ENCODE measurements around the gene HCFC1R1.

The HCFC1R1 gene

DNA sequence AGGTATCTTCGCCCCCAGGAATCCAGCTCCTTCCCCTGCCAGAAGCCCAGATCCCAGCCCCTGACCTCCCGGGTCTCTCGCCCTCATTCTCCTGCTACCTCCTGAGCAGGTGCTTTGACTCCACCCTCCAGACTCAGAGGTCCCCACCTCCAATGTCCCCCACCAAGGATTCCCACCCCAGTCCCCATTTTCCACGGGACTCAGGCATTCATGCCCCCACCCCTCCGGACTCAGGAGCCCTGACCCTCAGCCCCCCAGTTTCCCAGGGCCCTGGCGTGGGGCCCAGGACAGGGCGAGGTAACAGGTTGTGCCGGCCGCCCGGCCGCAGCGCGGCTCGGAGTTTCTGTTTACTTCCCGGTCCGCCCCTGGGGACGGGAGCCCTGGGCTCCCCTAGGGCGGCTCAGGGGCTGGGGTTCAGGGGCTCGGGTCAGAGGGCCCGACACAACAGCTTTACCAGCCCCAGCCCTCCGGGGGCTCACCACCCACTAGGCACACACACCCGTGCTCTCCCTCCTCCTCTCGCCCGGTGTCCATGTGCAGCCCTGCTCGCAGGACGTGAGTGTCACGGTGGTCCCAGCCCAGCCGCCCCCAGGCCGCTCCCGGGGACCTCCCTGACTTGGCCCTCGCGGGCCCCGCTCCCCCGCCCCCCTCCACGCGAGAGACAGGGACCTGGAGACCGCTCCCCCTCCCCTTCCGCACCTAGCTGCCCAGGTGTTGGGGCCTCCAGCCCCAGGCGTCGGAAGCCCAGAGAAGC, 12.4 kb upstream of the HCFC1R1 start:
- FAIRE-seq (no peak), DNase-seq (ENCODE audit: insufficient read length, low spot score) (no peak)

DNA sequence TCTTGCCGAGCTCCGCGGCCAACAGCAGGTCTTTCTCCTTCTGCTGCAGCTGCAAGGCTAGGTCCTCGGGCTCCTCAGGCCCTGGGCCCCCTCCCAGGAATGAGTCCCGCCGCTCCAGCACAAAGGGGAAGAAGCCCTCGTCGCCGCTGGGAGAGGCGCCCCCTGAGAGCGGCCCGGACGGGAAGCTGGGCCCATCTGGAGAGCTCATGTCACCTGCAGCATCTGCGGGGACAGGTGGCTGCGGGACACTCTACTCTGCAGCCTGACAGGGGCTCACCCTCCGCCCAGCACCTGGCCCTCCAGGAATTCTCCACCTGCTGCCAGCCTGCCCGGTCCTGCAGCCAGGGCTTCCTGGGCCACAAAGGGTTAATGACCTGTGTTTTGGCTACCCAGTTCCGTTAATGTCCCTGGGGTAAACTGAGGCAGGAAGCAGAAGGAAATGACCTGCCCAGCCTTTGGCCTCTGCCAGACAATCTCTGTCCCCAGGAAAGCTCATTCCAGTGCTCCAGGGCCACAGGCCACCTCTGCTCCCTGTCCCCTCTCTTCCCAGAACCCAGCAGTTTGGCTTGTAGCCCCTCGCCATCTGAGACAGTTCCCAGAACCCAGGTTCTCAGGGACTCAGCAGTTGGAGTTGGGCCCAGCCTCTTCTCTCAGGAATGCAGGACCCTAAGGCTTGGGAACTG, 11.7 kb upstream of the HCFC1R1 start:
- FAIRE-seq: no peak

GRCh38 chr16:3032624-3033023, 8.9 kb upstream of the HCFC1R1 start:
- DNase-seq (ENCODE audit: insufficient read length, low spot score) (no peak), FAIRE-seq (no peak)

More for the DNA sequence above, 11.7 kb upstream of the HCFC1R1 start:
- no peak for DNase-seq (ENCODE audit: insufficient read length, low spot score)

- FAIRE-seq: no peak
- DNase-seq (ENCODE audit: insufficient read length, low spot score): no peak
Measured at GRCh38 chr16:3030222-3031212, 6.8 kb upstream of the HCFC1R1 start.

DNA sequence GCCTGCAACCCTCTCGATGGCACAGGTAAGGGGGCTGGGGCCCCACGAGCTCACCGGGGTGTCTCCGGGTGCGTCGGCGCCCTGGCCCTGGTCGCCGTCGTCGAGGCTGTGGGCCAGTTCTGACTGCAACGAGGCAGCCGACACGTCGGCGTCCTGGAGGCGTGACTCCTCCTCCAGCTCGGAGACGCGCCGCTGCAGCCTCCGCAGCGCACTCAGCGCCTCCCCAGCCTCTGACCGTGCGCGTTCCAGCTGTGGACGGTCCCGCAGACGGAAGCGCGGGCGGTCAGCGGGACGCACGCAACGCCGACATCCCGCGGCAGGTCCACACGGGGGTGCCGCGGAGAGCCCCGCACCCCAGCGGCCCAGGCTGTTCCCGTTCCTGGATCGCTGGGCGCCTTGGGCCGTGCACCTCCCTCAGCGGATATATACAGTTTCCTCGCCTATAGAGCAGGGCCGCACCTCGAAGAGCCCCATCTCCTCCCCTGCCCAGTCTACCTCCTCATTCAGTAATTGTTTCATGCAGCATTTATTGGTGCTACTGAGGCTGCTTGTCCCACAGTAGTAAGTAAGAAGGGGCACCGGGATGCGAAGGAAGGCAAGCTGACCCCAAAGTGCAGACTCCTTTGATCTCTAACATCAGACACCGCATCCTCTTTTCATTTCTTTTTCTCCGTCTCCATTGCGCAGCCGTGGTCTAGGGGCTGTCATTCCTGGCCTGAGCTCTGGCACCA, 5.9 kb upstream of the HCFC1R1 start:
- FAIRE-seq: no peak
- no peak for DNase-seq (ENCODE audit: insufficient read length, low spot score)

DNA sequence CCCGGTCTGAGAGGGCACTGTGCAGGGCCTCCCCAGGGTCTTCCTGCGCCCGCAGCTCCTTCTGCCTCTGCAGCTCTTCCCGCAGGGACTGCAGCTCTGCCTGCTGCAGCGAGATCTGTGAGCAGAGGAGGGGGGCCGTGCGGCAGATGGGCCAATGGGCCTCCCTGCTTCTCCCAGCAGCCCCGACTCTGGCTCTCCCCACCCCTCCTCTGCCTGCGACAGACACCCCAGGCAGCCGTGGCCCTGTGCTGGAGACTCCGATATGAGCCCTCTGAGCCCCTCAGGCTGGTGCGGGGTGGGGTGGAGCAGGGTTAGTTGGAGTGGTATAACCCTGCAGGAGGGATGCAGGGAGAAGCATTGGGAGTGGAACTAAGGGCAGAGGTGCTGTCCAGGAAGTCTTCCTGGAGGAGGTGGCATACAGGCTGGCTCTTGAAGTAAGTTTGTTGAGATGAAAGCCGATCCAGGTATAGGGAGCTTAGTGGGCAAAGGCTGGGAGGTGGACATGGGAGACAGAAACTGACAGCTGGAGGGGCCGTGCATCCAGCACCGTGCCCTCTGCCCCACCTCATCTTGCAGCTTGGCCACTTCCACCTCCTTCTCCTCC, 5.1 kb upstream of the HCFC1R1 start:
- FAIRE-seq (no peak), DNase-seq (ENCODE audit: insufficient read length, low spot score) (no peak)

DNA sequence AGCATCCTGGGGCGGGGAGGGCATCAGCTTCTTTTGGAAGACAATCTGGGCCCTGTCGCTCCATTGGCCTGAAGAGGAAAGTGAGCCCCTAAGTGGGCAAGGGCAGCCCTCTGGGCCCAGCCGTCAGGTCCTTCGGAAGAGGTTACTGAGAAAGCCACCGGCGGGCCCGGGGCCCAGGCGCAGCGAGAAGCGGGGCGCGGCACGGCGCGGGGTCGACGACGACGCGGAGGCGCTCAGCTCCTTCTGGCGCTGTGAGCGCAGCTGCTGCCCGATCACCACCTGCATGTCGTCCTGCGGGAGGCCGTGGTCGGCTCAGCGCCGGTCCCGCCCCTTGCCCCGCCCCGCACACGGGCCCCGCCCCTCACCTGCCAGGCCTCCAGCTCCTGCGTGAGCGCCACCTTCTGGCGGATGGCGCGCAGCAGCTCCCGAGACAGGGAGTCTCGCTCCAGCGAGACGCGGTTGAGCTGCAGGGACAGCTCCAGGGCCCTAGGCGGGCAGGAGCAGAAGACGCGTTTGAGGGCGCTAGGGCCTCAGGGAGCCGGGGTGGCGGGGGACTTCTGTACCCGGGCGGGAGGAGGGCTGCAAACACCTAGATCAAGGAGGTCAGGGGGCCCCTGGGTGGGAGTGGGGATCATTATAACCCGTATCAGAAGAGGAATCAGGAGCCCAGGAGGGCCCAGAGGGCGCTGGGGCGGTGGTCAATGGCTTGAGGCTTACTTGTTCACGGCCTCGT, 4.4 kb upstream of the HCFC1R1 start:
- FAIRE-seq (peak; percentile 95), DNase-seq (ENCODE audit: insufficient read length, low spot score) (peak; percentile 84)

GRCh38 chr16:3027489-3027795, 3.7 kb upstream of the HCFC1R1 start:
- no peak for FAIRE-seq
- no peak for DNase-seq (ENCODE audit: insufficient read length, low spot score)

DNA sequence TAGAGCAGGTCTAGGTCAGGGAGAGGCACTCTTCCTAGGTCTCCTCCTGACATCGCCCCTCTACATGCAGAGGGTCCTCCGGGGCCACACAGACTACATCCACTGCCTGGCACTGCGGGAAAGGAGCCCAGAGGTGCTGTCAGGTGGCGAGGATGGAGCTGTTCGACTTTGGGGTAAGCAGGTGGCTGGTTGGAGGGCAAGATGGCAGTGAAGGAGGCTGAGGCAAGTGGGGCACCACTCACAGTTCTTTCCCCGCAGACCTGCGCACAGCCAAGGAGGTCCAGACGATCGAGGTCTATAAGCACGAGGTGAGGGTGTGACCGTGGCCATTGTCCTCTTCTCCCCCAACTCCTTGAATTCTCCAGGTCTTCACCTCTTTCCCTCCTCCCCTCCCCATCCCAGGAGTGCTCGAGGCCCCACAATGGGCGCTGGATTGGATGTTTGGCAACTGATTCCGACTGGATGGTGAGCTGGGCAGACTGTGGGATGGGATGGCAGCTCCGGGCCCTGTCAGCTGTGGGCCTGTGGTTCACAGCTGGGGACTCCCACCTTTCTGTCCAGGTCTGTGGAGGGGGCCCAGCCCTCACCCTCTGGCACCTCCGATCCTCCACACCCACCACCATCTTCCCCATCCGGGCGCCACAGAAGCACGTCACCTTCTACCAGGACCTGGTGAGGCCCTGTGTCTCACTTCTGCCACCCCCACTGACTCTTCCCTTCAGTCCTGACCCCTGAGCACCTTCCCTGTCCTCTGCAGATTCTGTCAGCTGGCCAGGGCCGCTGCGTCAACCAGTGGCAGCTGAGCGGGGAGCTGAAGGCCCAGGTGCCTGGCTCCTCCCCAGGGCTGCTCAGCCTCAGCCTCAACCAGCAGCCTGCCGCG, 3.1 kb upstream of the HCFC1R1 start:
- no peak for FAIRE-seq
- DNase-seq (ENCODE audit: insufficient read length, low spot score): no peak

DNA sequence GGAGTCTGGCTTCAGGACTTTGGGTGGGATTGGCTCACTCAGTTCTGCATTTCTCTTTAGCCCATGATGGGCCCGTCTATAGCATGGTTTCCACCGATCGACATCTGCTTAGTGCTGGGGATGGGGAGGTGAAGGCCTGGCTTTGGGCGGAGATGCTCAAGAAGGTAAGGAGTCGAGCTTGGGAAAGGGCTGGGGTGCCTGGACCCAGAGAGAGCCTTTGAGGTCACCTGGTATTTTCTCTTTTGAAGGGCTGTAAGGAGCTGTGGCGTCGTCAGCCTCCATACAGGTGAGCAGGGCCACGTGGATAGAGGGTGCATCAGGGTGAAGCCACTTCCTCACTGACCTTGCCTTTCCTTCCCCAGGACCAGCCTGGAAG, 2.2 kb upstream of the HCFC1R1 start:
- DNase-seq (ENCODE audit: insufficient read length, low spot score) (no peak), FAIRE-seq (no peak)

- DNase-seq (ENCODE audit: insufficient read length, low spot score) (no peak), FAIRE-seq (no peak)
Measured at GRCh38 chr16:3025032-3026002, 1.6 kb upstream of the HCFC1R1 start.

GRCh38 chr16:3023415-3023668, 400 bp downstream of the HCFC1R1 start:
- DNase-seq (ENCODE audit: insufficient read length, low spot score) (peak; percentile 27), FAIRE-seq (no peak)

GRCh38 chr16:3022684-3023414, 893 bp downstream of the HCFC1R1 start:
- DNase-seq (ENCODE audit: insufficient read length, low spot score) (no peak), FAIRE-seq (peak; percentile 33)

GRCh38 chr16:3022208-3022683, 1.5 kb downstream of the HCFC1R1 start:
- DNase-seq (ENCODE audit: insufficient read length, low spot score) (peak; percentile 85), FAIRE-seq (peak; percentile 72)

DNA sequence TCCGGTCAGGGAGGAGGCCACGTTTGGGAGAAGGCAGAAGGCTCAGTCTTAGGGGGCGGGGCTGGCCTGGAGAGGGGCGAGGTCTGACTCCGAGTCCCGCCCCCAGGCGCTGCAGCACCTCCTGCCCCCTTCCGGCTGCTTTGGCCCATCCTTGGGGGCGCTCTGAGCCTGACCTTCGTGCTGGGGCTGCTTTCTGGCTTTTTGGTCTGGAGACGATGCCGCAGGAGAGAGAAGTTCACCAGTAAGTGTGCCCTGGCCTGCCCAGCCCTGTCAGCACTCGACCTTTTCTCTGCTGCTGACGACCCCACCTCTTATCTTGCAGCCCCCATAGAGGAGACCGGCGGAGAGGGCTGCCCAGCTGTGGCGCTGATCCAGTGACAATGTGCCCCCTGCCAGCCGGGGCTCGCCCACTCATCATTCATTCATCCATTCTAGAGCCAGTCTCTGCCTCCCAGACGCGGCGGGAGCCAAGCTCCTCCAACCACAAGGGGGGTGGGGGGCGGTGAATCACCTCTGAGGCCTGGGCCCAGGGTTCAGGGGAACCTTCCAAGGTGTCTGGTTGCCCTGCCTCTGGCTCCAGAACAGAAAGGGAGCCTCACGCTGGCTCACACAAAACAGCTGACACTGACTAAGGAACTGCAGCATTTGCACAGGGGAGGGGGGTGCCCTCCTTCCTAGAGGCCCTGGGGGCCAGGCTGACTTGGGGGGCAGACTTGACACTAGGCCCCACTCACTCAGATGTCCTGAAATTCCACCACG, 2.1 kb downstream of the HCFC1R1 start:
- FAIRE-seq: peak; percentile 93
- DNase-seq (ENCODE audit: insufficient read length, low spot score): peak; percentile 69
